Lower lobe of right lung (tissue), 2 donors: Measurements from ENCODE around the gene ID3. TPM values are rescaled to one million over a fixed set of nuclear protein-coding genes. Genes with fewer than 3 reads are reported as not detected.

Source experiments
- ATAC-seq, 2 donors: fragments of 200-7000 bp; cut with Tn5 transposase; one replicate each; pipeline ENCODE4 v1.9.1; 2020 to 2022; ENCODE audit warnings: mild to moderate bottlenecking in 2 of 2, moderate library complexity in 2 of 2
- DNase-seq: peaks from one replicate; pipeline ENCODE4 v3.0.0-alpha.2; 2020
- H3K27ac ChIP-seq: fragments of 200-600 bp; one replicate; pipeline ENCODE4 v1.8.0; 2022
- H3K27me3 ChIP-seq: fragments of 200-600 bp; one replicate; pipeline ENCODE4 v1.8.0; 2022; ENCODE audit warnings: low read depth
- H3K36me3 ChIP-seq: fragments of 200-600 bp; one replicate; pipeline ENCODE4 v1.8.0; 2022; ENCODE audit warnings: mild to moderate bottlenecking
- H3K4me1 ChIP-seq: fragments of 200-600 bp; one replicate; pipeline ENCODE4 v1.8.0; 2022
- H3K4me3 ChIP-seq: fragments of 200-600 bp; one replicate; pipeline ENCODE4 v1.8.0; 2022; ENCODE audit warnings: mild to moderate bottlenecking
- H3K9me3 ChIP-seq: fragments of 200-600 bp; one replicate; pipeline ENCODE4 v1.8.0; 2022
- intact Hi-C: fragments of 100-400 bp; cut with DNase I; formaldehyde crosslinking; loops from one replicate; pipeline ENCODE4 v1.11.0; 2022
- total RNA-seq: library from RNA; stranded (reverse); fragmentation: NEBNext Ultra II Directional; extraction: Animal tissue kit (Norgen Biotek cat#: 25700); gene quantifications from one replicate; pipeline ENCODE4 v1.2.1, GENCODE V29; 2021
- TF ChIP-seq, protein P1 (sequence below): fragments of 200-600 bp; IDR thresholded peaks from one replicate; pipeline ENCODE4 v1.8.0; 2022; ENCODE audit warnings: antibody characterized with exemption, mild to moderate bottlenecking
- donor health status: DM: no; HTN: yes; CAD: no; lungs with severe emphysema.

The ID3 gene
- total RNA-seq, 1 donor from 2014 or later = 137 TPM

DNA sequence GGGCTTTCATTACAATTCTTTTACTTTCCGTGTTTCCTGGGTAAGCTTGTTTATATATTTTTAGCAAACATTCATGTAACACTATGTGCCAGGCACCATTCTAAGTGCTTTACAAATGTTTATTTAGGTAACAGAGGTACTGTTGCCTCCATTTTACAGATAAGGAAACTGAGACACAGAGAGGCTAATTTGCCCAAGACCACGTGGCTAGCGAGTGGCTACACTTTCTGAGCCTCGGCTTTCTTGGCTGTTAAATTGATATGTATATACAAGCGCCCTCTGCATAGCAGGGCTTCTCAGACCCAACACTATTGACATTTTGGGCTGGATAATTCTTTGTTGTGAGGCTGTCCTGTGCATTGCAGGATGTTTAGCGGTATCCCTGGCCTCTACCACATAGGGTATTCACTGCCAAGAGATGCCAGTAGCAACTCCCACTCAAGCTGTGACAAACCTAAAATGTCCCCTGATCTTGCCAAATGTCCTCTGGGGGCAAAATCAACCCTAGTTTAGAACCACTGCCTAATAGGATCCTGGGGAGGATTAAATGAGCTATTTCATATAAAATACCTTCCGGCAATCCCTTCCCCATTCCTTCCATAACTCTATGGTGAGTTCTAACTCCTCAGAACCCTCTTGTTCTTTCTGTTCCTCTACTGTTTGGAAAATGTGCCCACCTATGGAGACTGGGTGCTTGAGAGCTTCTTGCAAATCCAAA lies 17.2 kb upstream of the ID3 start:
- H3K27ac ChIP-seq = peak overlapping the region; percentile 72
- ATAC-seq (peak in 1 of 2 donors; percentile 35), DNase-seq (no peak)
- TF ChIP-seq, protein P1, sequence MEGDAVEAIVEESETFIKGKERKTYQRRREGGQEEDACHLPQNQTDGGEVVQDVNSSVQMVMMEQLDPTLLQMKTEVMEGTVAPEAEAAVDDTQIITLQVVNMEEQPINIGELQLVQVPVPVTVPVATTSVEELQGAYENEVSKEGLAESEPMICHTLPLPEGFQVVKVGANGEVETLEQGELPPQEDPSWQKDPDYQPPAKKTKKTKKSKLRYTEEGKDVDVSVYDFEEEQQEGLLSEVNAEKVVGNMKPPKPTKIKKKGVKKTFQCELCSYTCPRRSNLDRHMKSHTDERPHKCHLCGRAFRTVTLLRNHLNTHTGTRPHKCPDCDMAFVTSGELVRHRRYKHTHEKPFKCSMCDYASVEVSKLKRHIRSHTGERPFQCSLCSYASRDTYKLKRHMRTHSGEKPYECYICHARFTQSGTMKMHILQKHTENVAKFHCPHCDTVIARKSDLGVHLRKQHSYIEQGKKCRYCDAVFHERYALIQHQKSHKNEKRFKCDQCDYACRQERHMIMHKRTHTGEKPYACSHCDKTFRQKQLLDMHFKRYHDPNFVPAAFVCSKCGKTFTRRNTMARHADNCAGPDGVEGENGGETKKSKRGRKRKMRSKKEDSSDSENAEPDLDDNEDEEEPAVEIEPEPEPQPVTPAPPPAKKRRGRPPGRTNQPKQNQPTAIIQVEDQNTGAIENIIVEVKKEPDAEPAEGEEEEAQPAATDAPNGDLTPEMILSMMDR = no peak
- intact Hi-C loops = no loop called here
- no peaks in the 10 kb centered on the region for H3K36me3 ChIP-seq
- no peaks in the 10 kb centered on the region for H3K9me3 ChIP-seq
- no peak overlapping the region for H3K4me3 ChIP-seq
- no peaks in the 10 kb centered on the region for H3K27me3 ChIP-seq
- peaks cover 38% of the 10 kb centered on the region for H3K4me1 ChIP-seq

DNA sequence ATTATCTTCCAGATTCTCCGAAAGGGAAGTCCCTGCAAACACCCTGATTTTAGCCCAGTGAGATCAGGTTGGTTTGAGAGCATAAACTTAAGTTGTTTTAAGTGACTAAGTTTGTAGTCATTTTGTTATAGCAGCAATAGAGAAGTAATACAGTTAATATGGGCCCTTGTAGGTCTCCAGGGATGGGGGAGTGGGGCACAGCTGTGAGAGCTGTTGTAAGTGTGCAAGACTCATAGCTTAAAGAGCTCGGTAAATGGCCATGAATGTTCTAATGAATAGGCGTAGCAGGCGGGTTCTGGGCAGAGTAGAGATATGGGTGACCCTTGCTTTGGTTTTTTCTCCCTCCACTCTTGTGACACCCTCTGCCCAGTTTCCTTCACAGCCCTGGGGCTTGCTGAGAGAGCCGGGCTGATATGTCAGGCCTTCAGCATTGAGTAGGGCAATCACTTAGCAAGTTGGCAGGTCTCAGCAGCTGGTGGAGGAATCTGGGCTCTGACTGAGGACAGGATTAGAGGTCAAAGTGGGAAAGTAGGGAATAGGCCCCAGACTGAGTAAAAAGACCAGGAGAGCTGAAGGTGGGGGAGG lies 16.0 kb upstream of the ID3 start:
- H3K36me3 ChIP-seq = no peaks in the 10 kb centered on the region
- H3K9me3 ChIP-seq = no peaks in the 10 kb centered on the region
- no peaks in the 10 kb centered on the region for H3K27me3 ChIP-seq
- intact Hi-C loops = no loop called here
- H3K27ac ChIP-seq = no peak overlapping the region
- TF ChIP-seq, protein P1 = no peak
- no peak overlapping the region for H3K4me3 ChIP-seq
- H3K4me1 ChIP-seq = peaks cover 38% of the 10 kb centered on the region
- DNase-seq = no peak
- peak in 1 of 2 donors; percentile 4 for ATAC-seq

DNA sequence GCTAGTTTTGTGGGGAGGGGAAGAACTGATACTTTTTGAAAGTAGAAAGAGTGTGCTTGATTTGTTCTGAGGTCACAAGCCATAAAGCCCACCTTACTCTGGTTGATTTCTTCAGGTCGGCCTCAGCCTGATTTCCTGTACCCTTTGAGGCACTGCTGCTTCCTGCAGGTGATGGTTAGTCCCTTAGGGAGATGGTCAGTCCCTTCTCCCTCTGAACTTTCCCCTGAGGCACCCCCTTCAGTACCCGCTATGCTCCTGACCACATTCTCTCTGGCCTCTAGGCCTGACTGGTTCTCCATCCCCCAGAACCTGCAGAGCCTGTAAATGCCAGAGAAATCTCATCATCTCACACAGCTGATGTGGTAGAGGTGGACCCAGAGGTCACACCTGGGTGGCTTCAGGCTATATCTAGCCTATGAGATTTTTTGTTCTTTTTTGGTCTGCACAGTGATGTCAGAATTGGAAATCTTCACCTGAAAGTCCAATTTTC lies 15.0 kb upstream of the ID3 start:
- no peak for ATAC-seq
- H3K27me3 ChIP-seq = no peaks in the 10 kb centered on the region
- intact Hi-C loops = no loop called here

DNA sequence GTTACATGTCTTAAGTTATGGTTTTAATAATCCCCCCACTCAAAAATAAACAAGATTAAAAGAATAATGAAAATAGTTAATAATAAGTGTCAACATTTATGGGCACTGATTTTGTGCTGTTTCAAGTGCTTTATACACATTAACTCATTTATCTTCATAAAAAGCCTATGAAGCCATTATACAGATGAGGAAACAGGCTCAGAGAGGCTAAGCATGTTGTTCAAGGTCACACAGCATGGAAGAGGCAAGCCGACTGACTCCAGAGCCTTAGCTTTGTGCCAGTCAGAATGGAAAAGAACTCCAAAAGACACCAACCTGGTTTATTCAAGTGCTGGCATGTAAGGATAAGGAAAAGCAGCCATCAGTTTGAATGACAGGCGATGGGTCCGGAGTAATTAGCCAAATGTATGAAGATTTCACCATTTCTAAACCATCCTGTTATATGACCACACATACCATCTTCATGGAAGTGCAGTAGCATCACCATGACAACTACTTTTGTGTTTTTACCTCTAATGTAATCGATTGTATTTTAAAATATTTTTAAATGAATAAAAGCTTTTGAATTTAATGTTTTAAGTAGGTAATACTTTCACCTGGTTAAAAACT lies 14.4 kb upstream of the ID3 start:
- intact Hi-C loops = no loop called here
- ATAC-seq (no peak), DNase-seq (no peak)
- Histone ChIP-seq H3K27ac (no peak overlapping the region), H3K9me3 (no peaks in the 10 kb centered on the region), H3K4me1 (peaks cover 39% of the 10 kb centered on the region), H3K36me3 (no peaks in the 10 kb centered on the region), H3K4me3 (no peak overlapping the region), H3K27me3 (no peaks in the 10 kb centered on the region)
- TF ChIP-seq, protein P1 = no peak

More for the DNA sequence above, 15.0 kb upstream of the ID3 start:
- H3K36me3 ChIP-seq = no peaks in the 10 kb centered on the region
- no peak overlapping the region for H3K27ac ChIP-seq
- DNase-seq = no peak
- H3K4me3 ChIP-seq = no peak overlapping the region
- H3K4me1 ChIP-seq = peaks cover 39% of the 10 kb centered on the region
- H3K9me3 ChIP-seq = no peaks in the 10 kb centered on the region
- TF ChIP-seq, protein P1 = no peak

DNA sequence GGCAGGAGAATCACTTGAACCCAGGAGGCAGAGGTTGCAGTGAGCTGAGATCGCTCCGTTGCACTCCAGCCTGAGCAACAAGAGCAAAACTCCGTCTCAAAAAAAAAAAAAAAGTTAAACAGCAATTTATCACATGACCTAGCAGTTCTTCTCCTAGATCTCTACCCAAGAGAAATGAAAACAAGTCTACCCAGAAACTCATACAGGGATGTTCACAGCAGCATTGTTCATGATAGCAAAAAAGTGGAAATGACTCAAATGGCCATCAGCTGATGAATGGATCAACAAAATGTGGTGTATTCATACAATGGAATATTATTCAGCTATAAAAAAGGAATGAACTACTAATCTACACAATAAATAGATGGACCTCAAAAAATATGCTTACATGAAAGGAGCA lies 12.2 kb upstream of the ID3 start:
- TF ChIP-seq, protein P1 = no peak
- no peaks in the 10 kb centered on the region for H3K36me3 ChIP-seq
- no peak overlapping the region for H3K4me3 ChIP-seq
- ATAC-seq = no peak
- intact Hi-C loops = no loop called here
- no peak overlapping the region for H3K27ac ChIP-seq
- DNase-seq = no peak
- no peaks in the 10 kb centered on the region for H3K9me3 ChIP-seq
- no peaks in the 10 kb centered on the region for H3K27me3 ChIP-seq
- peaks cover 24% of the 10 kb centered on the region for H3K4me1 ChIP-seq
